ENCODE data around the gene CAMTA1.
A peak's percentile ranks its signal among the peaks of the same experiment; 100 is the strongest.
"Not testable (repeated sequence)": the region's sequence is repeated elsewhere in the genome, so short reads cannot be mapped to it uniquely, and the experiment has no call there.

Gene CAMTA1

GRCh38 chr1:6785318-6785727 lies at the start of gene CAMTA1:
Gene CAMTA1 (plus strand): TSS chr1:6785454. CDS start chr1:6785531, 77 bp downstream.
- peak in 1 of 3 experiments; percentile 99 for DNase-seq (ENCODE audit: low read depth in 3 of 3)

GRCh38 chr1:6738987-6739676 lies 46.1 kb upstream of the CAMTA1 start:
- no peak for DNase-seq (ENCODE audit: low read depth in 3 of 3)

GRCh38 chr1:6742676-6743188 lies 42.5 kb upstream of the CAMTA1 start:
- not testable (repeated sequence) for DNase-seq (ENCODE audit: low read depth in 3 of 3)

GRCh38 chr1:6743189-6744101 lies 41.8 kb upstream of the CAMTA1 start:
- DNase-seq (ENCODE audit: low read depth in 3 of 3) = peak in 1 of 3 experiments; percentile 3

GRCh38 chr1:6745073-6745472 lies 40.2 kb upstream of the CAMTA1 start:
- DNase-seq (ENCODE audit: low read depth in 3 of 3) = peak in 2 of 3 experiments; percentile 4 to 34

- DNase-seq (ENCODE audit: low read depth in 3 of 3) = no peak
These were observed 37.6 kb upstream of the CAMTA1 start for GRCh38 chr1:6747674-6748073.

- DNase-seq (ENCODE audit: low read depth in 3 of 3) = no peak
These were observed 34.8 kb upstream of the CAMTA1 start for GRCh38 chr1:6750490-6750889.

- no peak for DNase-seq (ENCODE audit: low read depth in 3 of 3)
These were observed 31.7 kb upstream of the CAMTA1 start for GRCh38 chr1:6753320-6754140.

- DNase-seq (ENCODE audit: low read depth in 3 of 3) = no peak
These were observed 28.8 kb upstream of the CAMTA1 start for GRCh38 chr1:6756457-6756856.

GRCh38 chr1:6757719-6758435 lies 27.4 kb upstream of the CAMTA1 start:
- no peak for DNase-seq (ENCODE audit: low read depth in 3 of 3)

GRCh38 chr1:6761196-6761737 lies 24.0 kb upstream of the CAMTA1 start:
- DNase-seq (ENCODE audit: low read depth in 3 of 3) = no peak

GRCh38 chr1:6762060-6762459 lies 23.2 kb upstream of the CAMTA1 start:
- DNase-seq (ENCODE audit: low read depth in 3 of 3) = no peak

GRCh38 chr1:6770751-6771440 lies 14.4 kb upstream of the CAMTA1 start:
- DNase-seq (ENCODE audit: low read depth in 3 of 3) = no peak

GRCh38 chr1:6771441-6771769 lies 13.8 kb upstream of the CAMTA1 start:
- no peak for DNase-seq (ENCODE audit: low read depth in 3 of 3)

GRCh38 chr1:6774381-6774780 lies 10.9 kb upstream of the CAMTA1 start:
- no peak for DNase-seq (ENCODE audit: low read depth in 3 of 3)

GRCh38 chr1:6775261-6776043 lies 9.8 kb upstream of the CAMTA1 start:
- no peak for DNase-seq (ENCODE audit: low read depth in 3 of 3)

GRCh38 chr1:6776389-6776788 lies 8.9 kb upstream of the CAMTA1 start:
- DNase-seq (ENCODE audit: low read depth in 3 of 3) = no peak

- DNase-seq (ENCODE audit: low read depth in 3 of 3) = no peak
These were observed 8.4 kb upstream of the CAMTA1 start for GRCh38 chr1:6776895-6777294.

- DNase-seq (ENCODE audit: low read depth in 3 of 3) = no peak
These were observed 7.4 kb upstream of the CAMTA1 start for GRCh38 chr1:6777813-6778212.

Measured in stimulated activated CD4-positive, alpha-beta T cell treated with anti-CD3 and anti-CD28 coated beads, TNF-alpha, amount 100 ng/mL, for 24 hours (primary cell).